HCT116 (cell line): ENCODE data around the gene CNTNAP2. TPM values are rescaled to one million over a fixed set of nuclear protein-coding genes. Genes with fewer than 3 reads are reported as not detected.

Source experiments
- ATAC-seq: fragments of 200-7000 bp; cut with Tn5 transposase; 2 replicates; pipeline ENCODE4 v1.9.1; 2020; ENCODE audit warnings: mild to moderate bottlenecking, moderate library complexity
- BruUV-seq: library from RNA; stranded (reverse); fragments of 400-500 nt; replicated peaks from 2 replicates; lab custom pipeline; 2021; lab: Mats Ljungman, UMichigan
- CTCF ChIA-PET: fragments of 300-600 bp; sonication (Branson Sonifier 250); formaldehyde crosslinking; loops from one replicate; lab custom pipeline; 2021; ENCODE audit warnings: antibody characterized with exemption; lab: Charles Lee
- POLR2A ChIA-PET: fragments of 300-600, 350-600 bp; sonication (Branson Sonifier 250); formaldehyde crosslinking; loops from one replicate; lab custom pipeline; 2021; ENCODE audit warnings: antibody characterized with exemption; lab: Charles Lee
- RAD21 ChIA-PET, 2 experiments: fragments of 300-600 bp; sonication (Branson Sonifier 250); formaldehyde crosslinking; loops; one replicate each; lab custom pipeline; 2023; ENCODE audit warnings: low total read pairs in 2 of 2; ENCODE audit not compliant: uncharacterized antibody in 2 of 2, unreplicated experiment in 2 of 2, low non-redundant PET in 1 of 2; lab: Charles Lee
- DNase-seq: peaks from one replicate; pipeline ENCODE4 v3.0.0-alpha.2; 2010; ENCODE audit warnings: low read depth, low spot score
- H2AFZ ChIP-seq: fragments of 200-600 bp; shearing (Covaris generic), sonication (generic); 2 replicates; pipeline ENCODE4 v1.6.1; 2017; ENCODE audit warnings: low read depth, mixed run types, mixed read lengths, antibody characterized with exemption, low read length; ENCODE audit not compliant: poor library complexity, severe bottlenecking
- H3K27ac ChIP-seq: 2 replicates; pipeline ENCODE4 v1.5.1; 2012; ENCODE audit warnings: low read depth, low read length
- H3K27me3 ChIP-seq: fragments of 200-600 bp; sonication (generic); 2 replicates; pipeline ENCODE4 v1.6.1; 2016; ENCODE audit warnings: mixed run types, low read length, mixed read lengths; ENCODE audit not compliant: insufficient read depth
- H3K36me3 ChIP-seq, 2 experiments: fragments of 200-500 bp in 1 of 2; fragments of 200-600 bp in 1 of 2; sonication (Bioruptor generic) in 1 of 2; sonication (generic) in 1 of 2; 2 replicates each; pipeline versions ENCODE4 v1.5.1 to v1.6.1; 2014 to 2016; ENCODE audit warnings: low read length in 2 of 2, inconsistent platforms in 1 of 2, mixed read lengths in 1 of 2, mixed run types in 1 of 2; ENCODE audit not compliant: insufficient read depth in 2 of 2, control insufficient read depth in 1 of 2
- H3K4me1 ChIP-seq, 2 experiments: fragments of 200-600 bp in 1 of 2; sonication (generic) in 1 of 2; 2 replicates each; pipeline versions ENCODE4 v1.5.1 to v1.6.1; 2012 to 2017; ENCODE audit warnings: low read length in 2 of 2, inconsistent platforms in 1 of 2, mild to moderate bottlenecking in 1 of 2, mixed read lengths in 1 of 2, mixed run types in 1 of 2, moderate library complexity in 1 of 2; ENCODE audit not compliant: insufficient read depth in 2 of 2, control insufficient read depth in 1 of 2
- H3K4me2 ChIP-seq: fragments of 200-600 bp; sonication (generic); 2 replicates; pipeline ENCODE4 v1.6.1; 2017; ENCODE audit warnings: mixed run types, low read length, mixed read lengths
- H3K4me3 ChIP-seq, 2 experiments: fragments of 200-600 bp in 1 of 2; sonication (generic) in 1 of 2; replicated peaks in 1 of 2; 2 replicates each; pipeline ENCODE4 v1.5.1; 2011 to 2016; ENCODE audit warnings: low read length in 2 of 2, control low read depth in 1 of 2, low read depth in 1 of 2, mild to moderate bottlenecking in 1 of 2, mixed read lengths in 1 of 2, mixed run types in 1 of 2
- H3K79me2 ChIP-seq: fragments of 200-600 bp; sonication (generic); 2 replicates; pipeline ENCODE4 v1.6.1; 2017; ENCODE audit warnings: mild to moderate bottlenecking, mixed run types, low read length, moderate library complexity, mixed read lengths; ENCODE audit not compliant: insufficient read depth
- H3K9ac ChIP-seq: fragments of 200-600 bp; sonication (generic); 2 replicates; pipeline ENCODE4 v1.6.1; 2016; ENCODE audit warnings: low read length, mixed read lengths
- H3K9me2 ChIP-seq: fragments of 200-600 bp; sonication (generic), shearing (Covaris generic); 2 replicates; pipeline ENCODE4 v1.6.1; 2017; ENCODE audit warnings: mixed run types, mild to moderate bottlenecking, moderate library complexity; ENCODE audit not compliant: insufficient read depth
- H3K9me3 ChIP-seq, 2 experiments: fragments of 200-500 bp in 1 of 2; fragments of 200-600 bp in 1 of 2; sonication (Bioruptor generic) in 1 of 2; sonication (generic) in 1 of 2; 2 replicates each; pipeline ENCODE4 v1.6.1; 2014 to 2017; ENCODE audit warnings: low read length in 2 of 2, mixed read lengths in 2 of 2, inconsistent platforms in 1 of 2, low read depth in 1 of 2, mild to moderate bottlenecking in 1 of 2, mixed run types in 1 of 2, moderate library complexity in 1 of 2; ENCODE audit not compliant: control insufficient read depth in 1 of 2, insufficient read depth in 1 of 2
- H4K20me1 ChIP-seq: fragments of 200-600 bp; sonication (generic), shearing (Covaris generic); 2 replicates; pipeline ENCODE4 v1.6.1; 2017; ENCODE audit warnings: mixed run types, mild to moderate bottlenecking, moderate library complexity; ENCODE audit not compliant: insufficient read depth
- ATF3 ChIP-seq: IDR thresholded peaks from 2 replicates; pipeline ENCODE4 v1.6.1; 2012
- CTCF ChIP-seq, 3 experiments: fragments of 200-600 bp in 1 of 3; sonication (generic) in 1 of 3; IDR thresholded peaks in 2 of 3; conservative IDR thresholded peaks in 1 of 3; 2 replicates each; pipeline ENCODE4 v1.5.1; 2012 to 2017; ENCODE audit warnings: low read depth in 2 of 3, low read length in 2 of 3, antibody characterized with exemption in 1 of 3, borderline replicate concordance in 1 of 3, control low read depth in 1 of 3, mild to moderate bottlenecking in 1 of 3, mixed read lengths in 1 of 3, mixed run types in 1 of 3, moderate library complexity in 1 of 3; ENCODE audit not compliant: insufficient read depth in 1 of 3
- EGR1 ChIP-seq: IDR thresholded peaks from 2 replicates; pipeline ENCODE4 v1.6.1; 2012; ENCODE audit warnings: low read depth
- ELF1 ChIP-seq: IDR thresholded peaks from 2 replicates; pipeline ENCODE4 v1.6.1; 2012; ENCODE audit warnings: low read depth, borderline replicate concordance
- EZH2 ChIP-seq: fragments of 200-600 bp; sonication (generic); IDR thresholded peaks from 2 replicates; pipeline ENCODE4 v1.6.1; 2017; ENCODE audit warnings: antibody characterized with exemption, mixed run types
- FOSL1 ChIP-seq: IDR thresholded peaks from 2 replicates; pipeline ENCODE4 v1.6.1; 2012; ENCODE audit warnings: low read depth
- JUND ChIP-seq: IDR thresholded peaks from 2 replicates; pipeline ENCODE4 v1.6.1; 2012
- MAX ChIP-seq: IDR thresholded peaks from 2 replicates; pipeline ENCODE4 v1.6.1; 2012
- POLR2AphosphoS5 ChIP-seq: IDR thresholded peaks from 2 replicates; pipeline ENCODE4 v1.6.1; 2011; ENCODE audit warnings: mild to moderate bottlenecking, low read depth, low read length, moderate library complexity
- RAD21 ChIP-seq: IDR thresholded peaks from 2 replicates; pipeline ENCODE4 v1.6.1; 2012; ENCODE audit warnings: low read depth, mild to moderate bottlenecking
- REST ChIP-seq: IDR thresholded peaks from 2 replicates; pipeline ENCODE4 v1.6.1; 2012; ENCODE audit warnings: low read depth
- SIN3A ChIP-seq: IDR thresholded peaks from 2 replicates; pipeline ENCODE4 v1.6.1; 2012; ENCODE audit warnings: low read depth
- SP1 ChIP-seq: IDR thresholded peaks from 2 replicates; pipeline ENCODE4 v1.6.1; 2012; ENCODE audit warnings: low read depth
- YY1 ChIP-seq: IDR thresholded peaks from 2 replicates; pipeline ENCODE4 v1.6.1; 2011; ENCODE audit warnings: low read length, low read depth, moderate library complexity, mild to moderate bottlenecking; ENCODE audit not compliant: insufficient replicate concordance; ENCODE audit errors: extremely low read depth
- ZFX ChIP-seq: fragments of 450-650 bp; IDR thresholded peaks from 2 replicates; pipeline ENCODE4 v1.6.1; 2017
- intact Hi-C: fragments of 100-400 bp; cut with micrococcal nuclease; formaldehyde crosslinking; loops from 2 replicates; pipeline ENCODE4 v1.10.0; 2022
- total RNA-seq: library from RNA; stranded (reverse); gene quantifications from one replicate; pipeline ENCODE4 v1.2.1, GENCODE V29; 2021; ENCODE audit not compliant: unreplicated experiment

The CNTNAP2 gene
- total RNA-seq, 1 experiment from 2014 or later: 0.37 TPM

GRCh38 chr7:147510201-147510542, 1393.6 kb downstream of the CNTNAP2 start (continued):
- TF ChIP-seq YY1 (no peak), FOSL1 (no peak)
- TF ChIP-seq, all 23 proteins: peak for 0

- POLR2A ChIA-PET: no interaction called here
- Histone ChIP-seq H3K36me3 (no peaks in the 10 kb centered on the region), H3K9me2 (no peaks in the 10 kb centered on the region), H4K20me1 (no peaks in the 10 kb centered on the region), H2AFZ (no peak overlapping the region), H3K9me3 (peaks cover 0 to 8% of the 10 kb centered on the region in 2 experiments; a peak in 2 of 4 replicates), H3K4me3 (no peak overlapping the region), H3K4me1 (no peaks in the 10 kb centered on the region), H3K9ac (no peak overlapping the region), H3K4me2 (no peak overlapping the region), H3K27ac (no peak overlapping the region), H3K27me3 (no peaks in the 10 kb centered on the region), H3K79me2 (no peaks in the 10 kb centered on the region)
- CTCF ChIA-PET: no interaction called here
- TF ChIP-seq EGR1 (no peak), MAX (no peak), SP1 (no peak), ZFX (no peak), JUND (no peak), POLR2AphosphoS5 (no peak)
- intact Hi-C loops: no loop called here
- no peak for DNase-seq
- RAD21 ChIA-PET: no interaction called here
- no TSS peak for BruUV-seq
- no peak for ATAC-seq
These were observed 1394.3 kb downstream of the CNTNAP2 start for GRCh38 chr7:147510923-147511322.

GRCh38 chr7:147513451-147513850, 1396.8 kb downstream of the CNTNAP2 start:
- Histone ChIP-seq H3K9me3 (peaks cover 3 to 8% of the 10 kb centered on the region in 2 experiments; a peak in 2 of 4 replicates), H3K4me2 (no peak overlapping the region), H3K27ac (no peak overlapping the region), H3K27me3 (no peaks in the 10 kb centered on the region), H2AFZ (no peak overlapping the region), H3K79me2 (no peaks in the 10 kb centered on the region), H3K4me3 (no peak overlapping the region), H3K4me1 (no peaks in the 10 kb centered on the region), H3K36me3 (no peaks in the 10 kb centered on the region), H4K20me1 (no peaks in the 10 kb centered on the region), H3K9me2 (no peaks in the 10 kb centered on the region), H3K9ac (no peak overlapping the region)
- ChIA-PET CTCF (no interaction called here), POLR2A (no interaction called here), RAD21 (no interaction called here)
- ATAC-seq: no peak
- no peak for DNase-seq
- BruUV-seq: no TSS peak
- intact Hi-C loops: no loop called here
- no peak for TF ChIP-seq EZH2
- TF ChIP-seq CTCF (IDR thresholded peaks at IDR 0.05 in 2 of 3, conservative IDR thresholded peaks at IDR 0.05 in 1 of 3; ENCODE audit: borderline replicate concordance in 1 of 3, insufficient read depth in 1 of 3, low read depth in 2 of 3, low read length in 2 of 3): no peak
- TF ChIP-seq ATF3: no peak
- TF ChIP-seq SIN3A: no peak
- no peak for TF ChIP-seq REST
- no peak for TF ChIP-seq POLR2AphosphoS5
- no peak for TF ChIP-seq EGR1
- TF ChIP-seq JUND: no peak
- no peak for TF ChIP-seq ELF1
- TF ChIP-seq RAD21: no peak
